ENCODE data around the gene WDR59.

Gene WDR59

GRCh38 chr16:75010427-75010826 is 25.5 kb upstream of the WDR59 start:
- DNase-seq (ENCODE audit: low read depth): no peak
- TF ChIP-seq, protein P1, sequence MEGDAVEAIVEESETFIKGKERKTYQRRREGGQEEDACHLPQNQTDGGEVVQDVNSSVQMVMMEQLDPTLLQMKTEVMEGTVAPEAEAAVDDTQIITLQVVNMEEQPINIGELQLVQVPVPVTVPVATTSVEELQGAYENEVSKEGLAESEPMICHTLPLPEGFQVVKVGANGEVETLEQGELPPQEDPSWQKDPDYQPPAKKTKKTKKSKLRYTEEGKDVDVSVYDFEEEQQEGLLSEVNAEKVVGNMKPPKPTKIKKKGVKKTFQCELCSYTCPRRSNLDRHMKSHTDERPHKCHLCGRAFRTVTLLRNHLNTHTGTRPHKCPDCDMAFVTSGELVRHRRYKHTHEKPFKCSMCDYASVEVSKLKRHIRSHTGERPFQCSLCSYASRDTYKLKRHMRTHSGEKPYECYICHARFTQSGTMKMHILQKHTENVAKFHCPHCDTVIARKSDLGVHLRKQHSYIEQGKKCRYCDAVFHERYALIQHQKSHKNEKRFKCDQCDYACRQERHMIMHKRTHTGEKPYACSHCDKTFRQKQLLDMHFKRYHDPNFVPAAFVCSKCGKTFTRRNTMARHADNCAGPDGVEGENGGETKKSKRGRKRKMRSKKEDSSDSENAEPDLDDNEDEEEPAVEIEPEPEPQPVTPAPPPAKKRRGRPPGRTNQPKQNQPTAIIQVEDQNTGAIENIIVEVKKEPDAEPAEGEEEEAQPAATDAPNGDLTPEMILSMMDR (conservative IDR thresholded peaks at IDR 0.05; ENCODE audit: low read depth, low read length): no peak
- H3K4me3 ChIP-seq (ENCODE audit: low read depth, low read length): no peak overlapping the region

GRCh38 chr16:75007443-75007842 is 22.5 kb upstream of the WDR59 start:
- no peak overlapping the region for H3K4me3 ChIP-seq (ENCODE audit: low read depth, low read length)
- TF ChIP-seq, protein P1 (conservative IDR thresholded peaks at IDR 0.05; ENCODE audit: low read depth, low read length): no peak
- DNase-seq (ENCODE audit: low read depth): no peak

- TF ChIP-seq, protein P1 (conservative IDR thresholded peaks at IDR 0.05; ENCODE audit: low read depth, low read length): no peak
- no peak overlapping the region for H3K4me3 ChIP-seq (ENCODE audit: low read depth, low read length)
- DNase-seq (ENCODE audit: low read depth): no peak
These were observed 20.8 kb upstream of the WDR59 start for GRCh38 chr16:75005697-75006096.

DNA sequence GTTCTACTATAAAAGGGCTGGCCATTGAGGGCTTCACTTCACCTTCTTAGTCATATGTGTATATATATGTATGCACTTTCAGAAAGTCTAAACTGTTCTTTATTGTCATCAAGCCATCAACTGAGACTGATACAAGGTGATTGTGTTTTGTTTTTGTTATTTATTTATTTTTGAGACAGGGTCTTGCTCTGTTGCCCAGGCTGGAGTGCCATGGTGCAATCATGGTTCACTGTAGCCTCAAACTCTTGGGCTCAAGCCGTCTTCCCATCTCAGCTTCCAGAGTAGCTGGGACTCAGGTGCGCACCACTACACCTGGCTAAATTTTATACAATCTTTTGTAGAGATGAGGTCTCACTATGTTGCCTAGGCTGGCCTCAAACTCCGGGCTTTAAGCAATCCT is 19.5 kb upstream of the WDR59 start:
- no peak overlapping the region for H3K4me3 ChIP-seq (ENCODE audit: low read depth, low read length)
- TF ChIP-seq, protein P1 (conservative IDR thresholded peaks at IDR 0.05; ENCODE audit: low read depth, low read length): no peak
- DNase-seq (ENCODE audit: low read depth): no peak

GRCh38 chr16:75003931-75004330 is 19.0 kb upstream of the WDR59 start:
- H3K4me3 ChIP-seq (ENCODE audit: low read depth, low read length): no peak overlapping the region
- TF ChIP-seq, protein P1 (conservative IDR thresholded peaks at IDR 0.05; ENCODE audit: low read depth, low read length): no peak
- no peak for DNase-seq (ENCODE audit: low read depth)

DNA sequence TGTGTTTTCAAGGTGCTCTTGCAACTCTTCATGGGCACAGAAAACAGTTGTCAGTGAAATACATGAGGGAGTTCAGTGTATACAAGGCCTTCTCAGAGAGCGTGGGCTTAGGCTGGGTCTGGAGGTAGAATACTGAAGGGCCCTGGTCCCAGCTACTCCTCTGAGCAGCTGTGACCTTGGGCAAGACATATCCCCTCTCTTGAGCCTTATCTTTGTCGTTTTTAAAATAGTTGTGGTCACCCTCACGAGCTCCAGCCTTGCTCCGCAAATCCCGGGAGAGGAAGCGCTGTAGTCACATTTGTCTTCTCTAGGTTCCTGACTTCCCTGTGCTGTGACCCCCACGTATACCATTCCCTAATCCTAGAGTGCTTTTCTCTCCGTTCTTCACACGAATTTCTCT is 17.6 kb upstream of the WDR59 start:
- H3K4me3 ChIP-seq (ENCODE audit: low read depth, low read length): no peak overlapping the region
- TF ChIP-seq, protein P1 (conservative IDR thresholded peaks at IDR 0.05; ENCODE audit: low read depth, low read length): no peak
- DNase-seq (ENCODE audit: low read depth): no peak

GRCh38 chr16:75000481-75001081 is 15.7 kb upstream of the WDR59 start:
- TF ChIP-seq, protein P1 (conservative IDR thresholded peaks at IDR 0.05; ENCODE audit: low read depth, low read length): no peak
- H3K4me3 ChIP-seq (ENCODE audit: low read depth, low read length): peak overlapping the region; percentile 72
- DNase-seq (ENCODE audit: low read depth): peak; percentile 44

Data from choroid plexus epithelial cell (primary cell).